T-helper 1 cell treated with Interleukin-12 subunit alpha and Interleukin-12 subunit beta and Interleukin-4 antibody, amounts not matched to agents 30 μg/mL and 1 μg/mL, for 36 hours (primary cell): Measurements from ENCODE around the gene TP53I3.
"Not testable (repeated sequence)": the region's sequence is repeated elsewhere in the genome, so short reads cannot be mapped to it uniquely, and the experiment has no call there.

Source experiments
- H3K27ac Mint-ChIP-seq: one replicate; pipeline ENCODE4 v1.8.0; 2021; ENCODE audit warnings: mild to moderate bottlenecking, mixed read lengths
- H3K27me3 Mint-ChIP-seq: one replicate; pipeline ENCODE4 v1.8.0; 2021; ENCODE audit warnings: low read depth, mixed read lengths
- H3K36me3 Mint-ChIP-seq: one replicate; pipeline ENCODE4 v1.8.0; 2021; ENCODE audit warnings: low read depth, mixed read lengths
- H3K4me1 Mint-ChIP-seq: one replicate; pipeline ENCODE4 v1.8.0; 2021; ENCODE audit warnings: low read depth, mixed read lengths
- H3K4me3 Mint-ChIP-seq: one replicate; pipeline ENCODE4 v1.8.0; 2021; ENCODE audit warnings: mild to moderate bottlenecking, moderate library complexity, mixed read lengths
- H3K9me3 Mint-ChIP-seq: one replicate; pipeline ENCODE4 v1.8.0; 2021; ENCODE audit warnings: mixed read lengths

The TP53I3 gene

DNA sequence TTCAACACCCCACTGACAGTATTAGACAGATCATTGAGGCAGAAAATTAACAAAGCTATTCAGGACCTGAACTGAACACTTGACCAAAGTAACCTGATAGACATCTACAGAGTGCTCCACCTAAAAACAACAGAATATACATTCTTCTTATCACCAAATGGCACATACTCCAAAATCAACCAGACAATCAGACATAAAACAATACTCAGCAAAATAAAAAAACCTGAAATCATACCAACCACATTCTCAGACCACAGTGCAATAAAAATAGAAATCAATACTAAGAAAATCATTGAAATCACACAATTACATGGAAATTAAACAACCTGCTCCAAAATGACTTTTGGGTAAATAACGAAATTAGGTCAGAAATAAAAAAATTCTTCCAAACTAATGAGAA lies 22.7 kb upstream of the TP53I3 start:
- H3K27me3 Mint-ChIP-seq = peaks cover 10% of the 10 kb centered on the region
- peaks cover 2% of the 10 kb centered on the region for H3K36me3 Mint-ChIP-seq
- no peaks in the 10 kb centered on the region for H3K4me1 Mint-ChIP-seq
- H3K27ac Mint-ChIP-seq = no peak overlapping the region
- peaks cover 29% of the 10 kb centered on the region for H3K9me3 Mint-ChIP-seq
- no peak overlapping the region for H3K4me3 Mint-ChIP-seq

DNA sequence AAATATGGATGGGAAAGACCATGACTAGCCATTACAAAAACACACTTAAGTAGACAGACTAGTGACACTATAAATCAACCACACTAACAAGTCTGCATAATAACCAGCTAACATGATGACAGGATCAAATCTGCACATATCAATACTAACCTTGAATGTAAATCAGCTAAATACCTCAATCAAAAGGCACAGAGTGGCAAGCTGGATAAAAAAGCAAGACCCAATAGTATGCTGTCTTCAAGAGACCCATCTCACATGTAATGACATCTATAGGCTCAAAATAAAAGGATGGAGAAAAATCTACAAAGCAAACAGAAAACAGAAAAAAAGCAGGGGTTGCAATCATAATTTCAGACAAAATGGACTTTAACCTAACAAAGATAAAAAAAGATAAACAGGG lies 22.2 kb upstream of the TP53I3 start:
- Mint-ChIP-seq H3K9me3 (peaks cover 29% of the 10 kb centered on the region), H3K4me3 (no peak overlapping the region), H3K27ac (no peak overlapping the region), H3K4me1 (no peaks in the 10 kb centered on the region), H3K27me3 (peaks cover 10% of the 10 kb centered on the region), H3K36me3 (peaks cover 3% of the 10 kb centered on the region)

DNA sequence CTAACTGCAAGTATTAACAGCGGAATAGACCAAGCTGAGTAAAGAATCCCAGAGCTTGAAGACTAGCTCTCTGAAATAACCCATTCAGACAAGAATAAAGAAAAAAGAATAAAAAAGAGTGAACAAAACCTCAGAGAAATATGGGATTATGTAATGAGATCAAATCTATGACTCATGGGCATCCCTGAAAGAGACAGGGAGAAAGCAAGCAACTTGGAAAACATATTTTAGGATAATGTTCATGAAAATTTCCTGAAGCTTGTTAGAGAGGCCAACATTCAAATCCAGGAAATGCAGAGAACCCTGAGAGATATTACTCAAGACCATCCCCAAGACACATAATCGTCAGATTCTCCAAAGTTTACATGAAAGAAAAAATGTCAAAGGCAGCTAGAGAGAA lies 21.2 kb upstream of the TP53I3 start:
- peaks cover 4% of the 10 kb centered on the region for H3K36me3 Mint-ChIP-seq
- H3K9me3 Mint-ChIP-seq = peaks cover 29% of the 10 kb centered on the region
- H3K4me1 Mint-ChIP-seq = no peaks in the 10 kb centered on the region
- H3K27me3 Mint-ChIP-seq = peaks cover 10% of the 10 kb centered on the region
- H3K27ac Mint-ChIP-seq = no peak overlapping the region
- no peak overlapping the region for H3K4me3 Mint-ChIP-seq

DNA sequence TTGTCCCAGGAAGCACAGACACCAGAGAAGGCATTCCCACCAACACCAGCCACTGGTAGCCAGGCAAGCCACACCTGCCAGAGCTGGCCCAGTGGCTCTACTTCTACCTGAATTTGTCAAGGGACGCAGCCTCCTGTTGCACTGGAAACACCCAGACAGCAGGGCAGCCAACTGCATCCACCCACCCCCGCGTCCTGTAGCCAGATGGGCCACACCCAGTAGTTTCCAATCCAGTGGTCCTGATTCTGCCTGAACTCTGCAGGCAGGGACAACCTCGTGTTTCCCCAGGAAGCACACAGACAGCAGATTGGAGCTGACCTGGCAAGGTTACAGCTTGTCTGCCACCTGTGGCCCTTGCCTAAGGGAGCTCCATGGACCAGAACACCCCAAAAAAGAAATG lies 20.3 kb upstream of the TP53I3 start:
- H3K4me3 Mint-ChIP-seq = no peak overlapping the region
- peaks cover 10% of the 10 kb centered on the region for H3K27me3 Mint-ChIP-seq

DNA sequence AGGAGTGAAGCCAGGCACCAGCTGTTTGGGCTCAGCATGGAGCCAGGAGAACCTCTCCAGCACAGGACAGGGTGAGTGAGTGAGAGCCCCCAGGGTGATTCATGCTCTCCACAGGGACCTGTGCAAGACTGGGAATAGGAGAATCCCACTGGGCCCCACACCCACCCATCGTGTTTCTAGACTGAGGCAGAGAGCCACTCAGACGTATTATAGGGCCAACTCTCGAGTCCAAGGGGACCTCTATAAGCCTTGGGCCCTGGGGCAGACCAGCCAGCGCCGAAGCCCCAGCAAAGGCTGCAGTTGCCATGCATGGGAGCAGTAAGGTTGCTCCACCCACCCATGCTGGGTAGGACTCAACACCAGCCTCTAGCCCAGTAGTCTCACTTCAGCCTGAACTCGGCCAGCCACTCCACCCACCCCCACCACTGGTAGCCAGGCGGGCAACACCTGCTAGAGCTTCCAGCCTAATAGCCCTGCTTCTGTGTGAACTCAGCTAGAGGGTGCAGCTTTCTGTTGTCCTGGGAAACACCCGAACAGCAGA lies 19.5 kb upstream of the TP53I3 start:
- H3K36me3 Mint-ChIP-seq = peaks cover 4% of the 10 kb centered on the region
- no peak overlapping the region for H3K4me3 Mint-ChIP-seq
- no peaks in the 10 kb centered on the region for H3K4me1 Mint-ChIP-seq
- no peak overlapping the region for H3K27ac Mint-ChIP-seq
- H3K27me3 Mint-ChIP-seq = peaks cover 10% of the 10 kb centered on the region
- H3K9me3 Mint-ChIP-seq = peaks cover 31% of the 10 kb centered on the region

More for the DNA sequence above, 20.3 kb upstream of the TP53I3 start:
- H3K27ac Mint-ChIP-seq = no peak overlapping the region
- H3K36me3 Mint-ChIP-seq = peaks cover 4% of the 10 kb centered on the region
- peaks cover 32% of the 10 kb centered on the region for H3K9me3 Mint-ChIP-seq
- no peaks in the 10 kb centered on the region for H3K4me1 Mint-ChIP-seq

DNA sequence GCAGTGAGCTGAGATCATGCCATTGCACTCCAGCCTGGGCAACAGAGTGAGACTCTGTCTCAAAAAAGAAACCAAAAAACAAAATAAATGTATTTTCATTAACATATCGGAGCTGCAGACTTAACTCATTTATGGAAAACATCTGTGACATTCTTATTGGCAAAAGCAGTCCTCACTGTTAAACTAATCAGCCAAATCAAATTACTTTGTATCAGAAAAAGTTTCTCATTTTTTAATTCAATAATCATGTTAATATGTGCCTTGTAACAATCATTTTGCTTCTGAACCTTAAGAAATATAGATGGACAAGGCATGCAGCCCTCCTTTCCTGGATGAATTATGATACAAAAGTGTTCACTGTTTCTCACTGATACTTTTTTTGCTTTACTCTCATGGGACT lies 18.0 kb upstream of the TP53I3 start:
- H3K27ac Mint-ChIP-seq = no peak overlapping the region
- peaks cover 8% of the 10 kb centered on the region for H3K27me3 Mint-ChIP-seq
- no peaks in the 10 kb centered on the region for H3K4me1 Mint-ChIP-seq
- H3K4me3 Mint-ChIP-seq = no peak overlapping the region
- peaks cover 10% of the 10 kb centered on the region for H3K36me3 Mint-ChIP-seq
- H3K9me3 Mint-ChIP-seq = peaks cover 27% of the 10 kb centered on the region

DNA sequence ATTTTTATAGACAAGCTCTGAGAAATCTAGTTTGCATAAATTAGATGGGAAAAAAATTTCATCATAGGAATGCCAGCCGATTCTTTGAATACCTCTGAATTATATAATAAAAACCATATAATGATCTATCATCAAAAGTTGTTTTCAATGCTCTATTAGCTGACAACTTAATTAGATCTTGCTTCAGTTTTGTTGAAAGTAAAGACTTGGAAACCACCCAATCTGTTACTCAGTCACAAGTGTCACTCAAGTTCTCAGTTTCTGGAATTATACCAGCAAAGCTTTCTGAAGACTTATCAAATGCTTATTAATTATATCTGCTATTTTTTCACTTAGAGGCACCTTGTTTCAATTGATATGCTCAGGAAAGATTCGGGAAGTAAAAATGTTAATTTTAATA lies 17.4 kb upstream of the TP53I3 start:
- Mint-ChIP-seq H3K4me1 (no peaks in the 10 kb centered on the region), H3K4me3 (no peak overlapping the region), H3K27me3 (peaks cover 6% of the 10 kb centered on the region), H3K36me3 (peaks cover 12% of the 10 kb centered on the region), H3K9me3 (peaks cover 23% of the 10 kb centered on the region), H3K27ac (no peak overlapping the region)

DNA sequence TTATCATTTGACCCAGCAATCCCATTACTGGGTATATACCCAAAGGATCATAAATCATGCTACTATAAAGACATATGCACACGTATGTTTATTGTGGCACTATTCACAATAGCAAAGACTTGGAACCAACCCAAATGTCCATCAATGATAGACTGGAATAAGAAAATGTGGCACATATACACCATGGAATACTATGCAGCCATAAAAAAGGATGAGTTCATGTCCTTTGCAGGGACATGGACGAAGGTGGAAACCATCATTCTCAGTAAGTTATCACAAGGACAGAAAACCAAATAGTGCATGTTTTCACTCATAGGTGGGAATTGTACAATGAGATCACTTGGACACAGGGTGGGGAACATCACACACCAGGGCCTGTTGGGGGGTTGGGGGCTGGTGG lies 16.1 kb upstream of the TP53I3 start:
- H3K27ac Mint-ChIP-seq, H3K4me3 Mint-ChIP-seq, H3K4me1 Mint-ChIP-seq, H3K27me3 Mint-ChIP-seq: not testable (repeated sequence)
- H3K9me3 Mint-ChIP-seq = peaks cover 15% of the 10 kb centered on the region
- peaks cover 14% of the 10 kb centered on the region for H3K36me3 Mint-ChIP-seq

DNA sequence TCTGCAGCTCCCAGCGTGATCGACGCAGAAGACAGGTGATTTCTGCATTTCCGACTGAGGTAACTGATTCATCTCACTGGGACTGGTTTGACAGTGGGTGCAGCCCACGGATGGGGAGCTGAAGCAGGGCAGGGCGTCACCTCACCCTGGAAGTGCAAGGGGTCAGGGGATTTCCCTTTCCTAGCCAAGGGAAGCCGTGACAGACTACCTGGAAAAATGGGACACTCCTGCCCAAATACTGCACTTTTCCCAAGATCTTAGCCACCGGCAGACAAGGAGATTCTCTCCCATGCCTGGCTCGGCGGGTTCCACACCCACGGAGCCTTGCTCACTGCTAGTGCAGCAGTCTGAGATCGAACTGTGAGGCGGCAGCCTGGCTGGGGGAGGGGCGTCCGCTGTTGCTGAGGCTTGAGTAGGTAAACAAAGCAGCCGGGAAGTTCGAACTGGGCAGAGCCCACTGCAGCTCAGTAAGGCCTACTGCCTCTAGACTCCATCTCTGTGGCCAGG lies 10.6 kb upstream of the TP53I3 start:
- H3K27me3 Mint-ChIP-seq, H3K4me3 Mint-ChIP-seq, H3K4me1 Mint-ChIP-seq, H3K27ac Mint-ChIP-seq: not testable (repeated sequence)
- Mint-ChIP-seq H3K9me3 (peaks cover 13% of the 10 kb centered on the region), H3K36me3 (peaks cover 20% of the 10 kb centered on the region)

DNA sequence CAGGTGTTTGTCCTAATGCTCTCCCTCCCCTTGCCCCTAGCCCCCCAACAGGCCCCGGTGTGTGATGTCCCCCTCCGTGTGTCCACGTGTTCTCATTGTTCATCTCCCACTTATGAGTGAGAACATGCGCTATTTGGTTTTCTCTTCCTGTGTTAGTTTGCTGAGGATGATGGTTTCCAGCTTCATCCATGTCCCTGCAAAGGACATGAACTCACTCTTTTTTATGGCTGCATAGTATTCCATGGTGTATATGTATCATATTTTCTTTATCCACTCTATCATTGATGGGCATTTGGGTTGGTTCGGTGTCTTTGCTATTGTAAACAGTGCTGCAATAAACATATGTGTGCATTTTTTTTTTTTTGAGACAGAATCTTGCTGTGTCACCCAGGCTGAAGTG lies 8.6 kb upstream of the TP53I3 start:
- H3K27ac Mint-ChIP-seq, H3K4me3 Mint-ChIP-seq, H3K27me3 Mint-ChIP-seq, H3K4me1 Mint-ChIP-seq, H3K9me3 Mint-ChIP-seq: not testable (repeated sequence)
- peaks cover 19% of the 10 kb centered on the region for H3K36me3 Mint-ChIP-seq

DNA sequence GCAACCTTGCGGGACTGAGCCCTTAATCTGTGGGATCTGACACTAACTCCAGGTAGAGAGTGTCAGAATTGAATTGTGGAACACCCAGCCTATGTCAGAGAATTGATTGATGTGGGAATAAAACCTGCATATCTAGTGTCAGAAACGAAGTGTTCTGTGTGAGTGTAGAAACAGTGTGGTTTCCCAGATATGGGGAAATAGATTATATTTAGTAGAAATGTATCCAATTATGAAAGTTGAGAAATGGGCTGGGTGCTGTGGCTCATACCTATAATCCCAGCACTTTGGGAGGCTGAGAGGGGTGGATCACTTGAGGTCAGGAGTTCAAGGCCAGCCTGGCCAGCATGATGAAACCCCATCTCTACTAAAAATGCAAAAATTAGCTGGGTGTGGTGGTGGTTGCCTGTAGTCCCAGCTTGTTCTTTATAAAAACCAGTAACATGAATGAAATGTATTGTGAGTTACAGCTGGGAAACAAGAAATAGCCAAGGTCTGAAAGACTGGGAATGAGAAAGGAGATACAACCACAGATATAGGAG lies 4.3 kb upstream of the TP53I3 start:
- Mint-ChIP-seq H3K4me3 (no peak overlapping the region), H3K36me3 (peaks cover 5% of the 10 kb centered on the region), H3K27me3 (no peaks in the 10 kb centered on the region), H3K4me1 (peaks cover 11% of the 10 kb centered on the region), H3K27ac (no peak overlapping the region), H3K9me3 (peaks cover 4% of the 10 kb centered on the region)

DNA sequence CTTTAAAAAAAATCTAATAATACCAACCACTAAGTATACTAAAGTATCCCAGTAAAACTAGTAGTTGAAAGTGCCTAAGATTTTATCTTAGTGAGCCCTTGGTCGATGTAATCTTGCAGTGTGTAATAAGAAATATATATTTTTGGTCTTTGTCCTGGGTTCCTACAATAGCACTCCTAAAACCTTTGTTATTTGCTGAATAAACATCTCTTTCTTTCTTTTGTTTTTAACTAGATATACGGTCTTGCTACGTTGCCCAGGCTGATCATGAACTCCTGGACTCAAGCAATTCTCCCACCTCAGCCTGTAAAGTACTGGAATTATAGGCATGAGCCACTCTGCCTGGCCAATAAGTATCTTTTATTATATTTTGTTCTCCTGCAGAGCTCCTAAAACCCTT lies 2.4 kb upstream of the TP53I3 start:
- Mint-ChIP-seq H3K9me3 (no peaks in the 10 kb centered on the region), H3K27me3 (no peaks in the 10 kb centered on the region), H3K4me1 (peaks cover 17% of the 10 kb centered on the region), H3K36me3 (peaks cover 7% of the 10 kb centered on the region), H3K4me3 (no peak overlapping the region), H3K27ac (no peak overlapping the region)

DNA sequence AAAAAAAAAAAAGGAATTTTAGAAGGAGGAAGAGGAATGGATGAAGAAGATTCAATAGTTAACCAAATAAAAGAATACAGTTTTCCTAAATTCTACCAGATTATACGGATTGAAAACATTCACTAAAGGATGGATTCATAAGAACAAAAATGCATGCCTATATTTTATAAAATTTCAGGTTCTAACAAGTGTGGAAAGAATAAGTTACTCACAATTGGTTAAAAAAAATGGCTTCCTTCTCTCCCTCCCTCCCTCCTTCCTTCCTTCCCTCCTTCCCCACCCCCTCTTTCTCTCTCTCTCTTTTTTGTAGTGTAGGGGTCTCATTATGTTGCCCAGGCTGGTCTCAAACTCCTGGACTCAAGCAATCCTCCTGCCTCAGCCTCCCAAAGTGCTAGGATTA lies 1.6 kb upstream of the TP53I3 start:
- no peak overlapping the region for H3K27ac Mint-ChIP-seq
- H3K9me3 Mint-ChIP-seq = no peaks in the 10 kb centered on the region
- peaks cover 17% of the 10 kb centered on the region for H3K4me1 Mint-ChIP-seq
- no peak overlapping the region for H3K4me3 Mint-ChIP-seq
- peaks cover 7% of the 10 kb centered on the region for H3K36me3 Mint-ChIP-seq
- H3K27me3 Mint-ChIP-seq = no peaks in the 10 kb centered on the region

DNA sequence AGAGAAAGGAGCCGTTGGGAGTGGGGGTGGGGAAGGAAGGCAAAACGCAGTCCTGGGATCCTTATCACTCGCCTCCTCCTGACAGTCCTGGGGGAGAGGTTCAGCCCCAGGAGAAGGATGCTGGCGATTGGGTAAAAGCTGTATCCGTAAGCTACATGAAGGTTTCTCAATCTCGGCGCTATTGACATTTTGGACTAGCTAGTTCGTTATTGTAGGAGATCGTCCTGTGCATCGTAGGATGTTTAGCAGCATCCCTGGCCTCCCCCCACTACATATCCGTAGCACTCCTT lies 511 bp upstream of the TP53I3 start:
- peak overlapping the region; percentile 21 for H3K27ac Mint-ChIP-seq
- peaks cover 7% of the 10 kb centered on the region for H3K36me3 Mint-ChIP-seq
- no peaks in the 10 kb centered on the region for H3K27me3 Mint-ChIP-seq
- H3K9me3 Mint-ChIP-seq = no peaks in the 10 kb centered on the region
- peak overlapping the region; percentile 83 for H3K4me3 Mint-ChIP-seq
- peaks cover 17% of the 10 kb centered on the region for H3K4me1 Mint-ChIP-seq

DNA sequence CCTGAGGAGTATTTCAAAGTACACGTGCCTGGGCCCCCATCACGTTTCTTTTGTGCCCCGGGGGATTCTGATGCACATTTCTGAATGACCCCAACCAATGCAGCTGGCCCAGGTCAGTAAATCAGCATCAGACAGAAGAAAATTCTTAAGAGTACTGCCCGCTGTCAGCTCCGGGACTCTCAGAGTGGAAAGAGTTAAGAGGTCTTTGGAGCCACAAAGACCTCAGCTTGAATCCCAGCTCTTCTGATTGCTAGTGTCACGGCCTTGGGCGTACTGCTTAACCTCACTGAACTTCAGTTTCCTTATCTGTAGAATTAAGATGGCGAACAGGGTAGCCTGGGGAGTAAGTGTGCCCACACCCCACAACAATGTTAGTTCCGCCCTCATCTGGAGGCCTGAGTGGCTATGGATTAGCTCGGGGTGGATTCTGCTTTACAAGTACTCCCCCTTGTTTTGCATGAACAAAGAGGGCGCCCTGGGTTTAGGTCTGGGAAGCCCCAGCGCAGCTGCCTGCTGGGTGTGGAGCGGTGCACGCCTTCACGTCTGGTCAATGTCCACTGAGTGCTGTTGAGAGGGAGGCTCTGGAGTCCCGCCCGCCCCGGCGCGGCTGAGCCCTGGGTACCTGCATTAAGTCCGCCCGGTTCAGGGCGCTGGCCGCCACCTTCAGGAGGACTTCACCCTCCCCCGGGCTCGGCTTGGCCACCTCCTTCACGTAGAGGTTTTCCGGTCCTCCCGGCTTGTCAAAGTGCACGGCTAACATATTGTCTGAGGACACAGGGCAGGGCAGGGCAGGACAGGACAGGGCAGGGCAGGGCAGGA lies 858 bp downstream of the TP53I3 start:
- Mint-ChIP-seq H3K27ac (peak overlapping the region; percentile 64), H3K4me1 (peaks cover 17% of the 10 kb centered on the region), H3K4me3 (peak overlapping the region; percentile 79), H3K9me3 (no peaks in the 10 kb centered on the region), H3K27me3 (no peaks in the 10 kb centered on the region), H3K36me3 (peaks cover 5% of the 10 kb centered on the region)
